Measurements from ENCODE around the gene SENP6. TPM values are rescaled to one million over a fixed set of nuclear protein-coding genes. Genes with fewer than 3 reads are reported as not detected.

SENP6 gene
- total and polyA plus RNA-seq, 9 of the 15 experiments (the other 6 are each of a cell fraction or from before 2014, with no cell fraction given), result 11.1 to 79.4 (median 46.8) TPM

DNA sequence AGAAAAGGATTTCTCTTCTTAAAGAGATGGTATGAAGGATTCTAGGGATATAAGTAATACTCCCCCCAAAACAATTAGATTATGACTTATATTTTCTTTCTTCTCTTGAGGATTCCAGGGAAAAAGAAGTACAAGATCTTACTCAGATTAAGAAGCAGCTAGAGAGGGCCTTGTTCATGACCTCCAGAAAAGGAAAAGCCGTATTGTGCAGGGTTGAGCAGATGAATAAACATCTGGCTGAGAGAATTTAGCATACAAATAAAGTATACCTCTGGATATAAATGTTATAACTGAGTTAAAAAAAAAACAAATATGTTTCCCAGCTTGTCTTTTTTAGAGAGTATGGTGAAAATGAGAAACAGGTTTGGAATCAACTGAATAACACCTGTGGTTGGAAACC, 158.6 kb downstream of the SENP6 start:
- BruUV-seq (replicated peaks), result no TSS peak
- ChIA-PET CTCF (ENCODE audit: low intra/inter-chr PET ratio) (no interaction called here), POLR2A (no interaction called here)
- Histone ChIP-seq H3K9me1 (ENCODE audit: control insufficient read depth, insufficient read depth, low read length) (no peaks in the 10 kb centered on the region), H2AFZ (ENCODE audit: low read depth, low read length) (no peak overlapping the region), H3K79me2 (ENCODE audit: control insufficient read depth, insufficient read depth, low read length) (no peaks in the 10 kb centered on the region), H3K4me2 (ENCODE audit: insufficient read depth, low read length) (no peak overlapping the region), H3K27ac (ENCODE audit: extremely low read depth, low read depth, low read length) (no peak overlapping the region), H3K9ac (ENCODE audit: insufficient read depth in 1 of 2, low read depth in 2 of 2, low read length in 2 of 2) (no peak overlapping the region), H3K4me1 (replicated peaks in 1 of 2; ENCODE audit: control insufficient read depth in 2 of 2, insufficient read depth in 2 of 2, low read length in 2 of 2) (no peaks in the 10 kb centered on the region; a peak in 1 of 5 replicates), H3K27me3 (ENCODE audit: control insufficient read depth in 2 of 2, insufficient read depth in 2 of 2, low read length in 2 of 2) (no peaks in the 10 kb centered on the region; a peak in 1 of 5 replicates), H3K9me3 (replicated peaks; ENCODE audit: control insufficient read depth, insufficient read depth, low read depth, low read length) (no peaks in the 10 kb centered on the region), H4K20me1 (replicated peaks; ENCODE audit: control insufficient read depth, insufficient read depth, low read length) (no peaks in the 10 kb centered on the region), H3K4me3 (no peak overlapping the region), H3K36me3 (ENCODE audit: control insufficient read depth, insufficient read depth, low read length) (no peaks in the 10 kb centered on the region)
- intact Hi-C loops (cut with micrococcal nuclease), result no loop called here
- FAIRE-seq, result no peak
- in situ Hi-C loops (cut with MboI), result no loop called here
- ATAC-seq, result no peak
- TF ChIP-seq, protein P1, sequence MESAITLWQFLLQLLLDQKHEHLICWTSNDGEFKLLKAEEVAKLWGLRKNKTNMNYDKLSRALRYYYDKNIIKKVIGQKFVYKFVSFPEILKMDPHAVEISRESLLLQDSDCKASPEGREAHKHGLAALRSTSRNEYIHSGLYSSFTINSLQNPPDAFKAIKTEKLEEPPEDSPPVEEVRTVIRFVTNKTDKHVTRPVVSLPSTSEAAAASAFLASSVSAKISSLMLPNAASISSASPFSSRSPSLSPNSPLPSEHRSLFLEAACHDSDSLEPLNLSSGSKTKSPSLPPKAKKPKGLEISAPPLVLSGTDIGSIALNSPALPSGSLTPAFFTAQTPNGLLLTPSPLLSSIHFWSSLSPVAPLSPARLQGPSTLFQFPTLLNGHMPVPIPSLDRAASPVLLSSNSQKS (CRISPR knock-in tag; IDR thresholded peaks at IDR 0.05), result no peak
- 45% methylated on average over 1 of the region's 1 CpG for WGBS (ENCODE audit: insufficient coverage, low coverage, missing lambda C conversion rate)
- DNase-seq (ENCODE audit: extremely low read depth in 1 of 4, low spot score in 3 of 4), result no peak

DNA sequence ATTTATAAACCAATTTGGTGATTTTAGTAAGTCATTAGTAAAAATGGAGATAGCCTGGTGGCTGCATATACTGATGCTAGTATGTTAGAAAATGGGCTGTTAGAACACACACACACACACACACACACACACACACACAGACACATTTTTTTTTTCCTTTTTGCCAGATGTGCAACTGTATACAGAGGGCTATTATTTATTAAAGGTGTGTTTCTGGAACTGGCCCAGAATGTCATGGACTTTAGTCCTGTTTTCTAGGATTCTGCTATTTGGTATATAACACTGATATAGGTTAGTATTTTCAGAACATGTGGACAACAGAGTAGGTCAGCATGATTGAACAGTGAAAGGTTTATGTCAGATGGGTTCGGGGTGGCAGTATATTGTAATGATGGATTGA, 159.8 kb downstream of the SENP6 start:
- Histone ChIP-seq H3K4me3 (no peak overlapping the region), H3K9me1 (ENCODE audit: control insufficient read depth, insufficient read depth, low read length) (no peaks in the 10 kb centered on the region), H3K79me2 (ENCODE audit: control insufficient read depth, insufficient read depth, low read length) (no peaks in the 10 kb centered on the region), H3K9ac (ENCODE audit: insufficient read depth in 1 of 2, low read depth in 2 of 2, low read length in 2 of 2) (no peak overlapping the region), H3K9me3 (replicated peaks; ENCODE audit: control insufficient read depth, insufficient read depth, low read depth, low read length) (no peaks in the 10 kb centered on the region), H3K27me3 (ENCODE audit: control insufficient read depth in 2 of 2, insufficient read depth in 2 of 2, low read length in 2 of 2) (no peaks in the 10 kb centered on the region; a peak in 1 of 5 replicates), H4K20me1 (replicated peaks; ENCODE audit: control insufficient read depth, insufficient read depth, low read length) (no peaks in the 10 kb centered on the region), H3K4me2 (ENCODE audit: insufficient read depth, low read length) (no peak overlapping the region), H3K27ac (ENCODE audit: extremely low read depth, low read depth, low read length) (no peak overlapping the region), H3K36me3 (ENCODE audit: control insufficient read depth, insufficient read depth, low read length) (no peaks in the 10 kb centered on the region), H2AFZ (ENCODE audit: low read depth, low read length) (no peak overlapping the region; the same call in 1 of the 2 replicates), H3K4me1 (replicated peaks in 1 of 2; ENCODE audit: control insufficient read depth in 2 of 2, insufficient read depth in 2 of 2, low read length in 2 of 2) (no peaks in the 10 kb centered on the region; a peak in 1 of 5 replicates)
- CTCF ChIA-PET (ENCODE audit: low intra/inter-chr PET ratio), result no interaction called here
- FAIRE-seq (no peak), ATAC-seq (no peak), DNase-seq (ENCODE audit: extremely low read depth in 1 of 4, low spot score in 3 of 4) (no peak)
- intact Hi-C loops (cut with micrococcal nuclease), result no loop called here
- BruUV-seq (replicated peaks), result no TSS peak
- TF ChIP-seq, protein P2, sequence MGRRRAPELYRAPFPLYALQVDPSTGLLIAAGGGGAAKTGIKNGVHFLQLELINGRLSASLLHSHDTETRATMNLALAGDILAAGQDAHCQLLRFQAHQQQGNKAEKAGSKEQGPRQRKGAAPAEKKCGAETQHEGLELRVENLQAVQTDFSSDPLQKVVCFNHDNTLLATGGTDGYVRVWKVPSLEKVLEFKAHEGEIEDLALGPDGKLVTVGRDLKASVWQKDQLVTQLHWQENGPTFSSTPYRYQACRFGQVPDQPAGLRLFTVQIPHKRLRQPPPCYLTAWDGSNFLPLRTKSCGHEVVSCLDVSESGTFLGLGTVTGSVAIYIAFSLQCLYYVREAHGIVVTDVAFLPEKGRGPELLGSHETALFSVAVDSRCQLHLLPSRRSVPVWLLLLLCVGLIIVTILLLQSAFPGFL (CRISPR knock-in tag; IDR thresholded peaks at IDR 0.05), result no peak
- TF ChIP-seq NR4A1 (CRISPR knock-in tag; IDR thresholded peaks at IDR 0.05) (no peak), NR4A1 (tag; IDR thresholded peaks at IDR 0.05) (no peak), HOXB6 (CRISPR knock-in tag; IDR thresholded peaks at IDR 0.05; ENCODE audit: borderline replicate concordance) (no peak), ARHGAP35 (IDR thresholded peaks at IDR 0.05; ENCODE audit: partially characterized antibody) (no peak), ZNF197 (CRISPR knock-in tag; IDR thresholded peaks at IDR 0.05; ENCODE audit: low read depth) (no peak), TCFL5 (CRISPR knock-in tag; conservative IDR thresholded peaks at IDR 0.05) (no peak), CBFA2T3 (IDR thresholded peaks at IDR 0.05) (no peak), ZNF75A (CRISPR knock-in tag; IDR thresholded peaks at IDR 0.05) (no peak), ZNF586 (CRISPR knock-in tag; conservative IDR thresholded peaks at IDR 0.05) (no peak), RFX5 (IDR thresholded peaks at IDR 0.05; ENCODE audit: low read depth, low read length) (no peak), L3MBTL2 (IDR thresholded peaks at IDR 0.05) (no peak)
- WGBS (ENCODE audit: insufficient coverage, low coverage, missing lambda C conversion rate), result 21% methylated on average over 1 of the region's 1 CpG
- POLR2A ChIA-PET, result interaction anchor here (0.6 kb wide), 1 partner anchor 23 kb away, joined by 3 read pairs; no protein-coding TSS in a partner anchor
- in situ Hi-C loops (cut with MboI), result no loop called here

Data from K562 (cell line).